A549 (cell line): ENCODE data around the gene ZNF740. TPM values are rescaled to one million over a fixed set of nuclear protein-coding genes. Genes with fewer than 3 reads are reported as not detected.

Source experiments
- ATAC-seq, 2 experiments: fragments of 200-7000 bp in 1 of 2; fragments of >200 bp in 1 of 2; cut with Nextera tagmentation in 1 of 2; cut with Tn5 transposase in 1 of 2; 3 replicates each; pipeline versions ENCODE4 v1.8.0 to v1.9.1; 2018 to 2020; ENCODE audit warnings: mild to moderate bottlenecking in 1 of 2, moderate library complexity in 1 of 2
- CTCF ChIA-PET: fragments of 300-600 bp; sonication (Branson Sonifier 250); formaldehyde crosslinking; extraction: SDS; loops from one replicate; lab custom pipeline; 2021; ENCODE audit warnings: antibody characterized with exemption, inconsistent platforms; lab: Yijun Ruan, JAX
- POLR2A ChIA-PET: fragments of 350-600 bp; formaldehyde crosslinking; extraction: SDS; loops from one replicate; lab custom pipeline; 2021; ENCODE audit warnings: antibody characterized with exemption, inconsistent platforms; lab: Yijun Ruan, JAX
- DNase-seq, 2 experiments: peaks; one replicate each; pipeline versions ENCODE4 v3.0.0 to v3.0.0-alpha.2; 2011 to 2016; ENCODE audit warnings: low read depth in 1 of 2, low spot score in 1 of 2
- FAIRE-seq: peaks from 2 replicates; lab custom pipeline; 2011; peaks lifted over from hg19 to GRCh38; lab: Jason Lieb, UNC
- H3K27ac ChIP-seq, 2 experiments: fragments of >200 bp; sonication (Bioruptor Twin); formaldehyde crosslinking; 3 replicates each; pipeline ENCODE4 v1.5.1; 2016 to 2017
- H3K4me1 ChIP-seq: fragments of >200 bp; sonication (Bioruptor Twin); formaldehyde crosslinking; 3 replicates; pipeline ENCODE4 v1.6.1; 2016
- H3K4me2 ChIP-seq: fragments of >200 bp; sonication (Bioruptor Twin); formaldehyde crosslinking; 3 replicates; pipeline ENCODE4 v1.6.1; 2016
- H3K4me3 ChIP-seq: fragments of >200 bp; sonication (Bioruptor Twin); formaldehyde crosslinking; 3 replicates; pipeline ENCODE4 v1.5.1; 2016
- H3K9me3 ChIP-seq: fragments of >200 bp; sonication (Bioruptor Twin); formaldehyde crosslinking; 3 replicates; pipeline ENCODE4 v1.6.1; 2016
- CHD2 ChIP-seq: fragments of 150-350 bp; IDR thresholded peaks from 2 replicates; pipeline ENCODE4 v1.6.1; 2014; ENCODE audit warnings: low read length; ENCODE audit not compliant: partially characterized antibody
- CHD4 ChIP-seq: fragments of 200-600 bp; sonication (generic); IDR thresholded peaks from 2 replicates; pipeline ENCODE4 v1.6.1; 2016; ENCODE audit warnings: antibody characterized with exemption, mild to moderate bottlenecking, borderline replicate concordance
- EHF ChIP-seq: fragments of 250-450 bp; sonication (Bioruptor Pico); IDR thresholded peaks from 2 replicates; pipeline ENCODE4 v1.5.0; 2020; ENCODE audit warnings: mild to moderate bottlenecking
- EHMT2 ChIP-seq: fragments of 200-600 bp; sonication (generic); IDR thresholded peaks from 2 replicates; pipeline ENCODE4 v1.6.1; 2016; ENCODE audit warnings: antibody characterized with exemption, low read depth, mild to moderate bottlenecking, moderate library complexity
- FOSL2 ChIP-seq, 2 experiments: fragments of 450-650 bp in 1 of 2; fragments of >200 bp in 1 of 2; sonication (Bioruptor Twin) in 1 of 2; formaldehyde crosslinking; IDR thresholded peaks; 2 replicates each; pipeline versions ENCODE4 v1.5.0 to v1.6.1; 2016 to 2020; ENCODE audit warnings: mild to moderate bottlenecking in 1 of 2, moderate library complexity in 1 of 2
- HDAC2 ChIP-seq: fragments of 200-600 bp; sonication (generic); IDR thresholded peaks from 2 replicates; pipeline ENCODE4 v1.6.1; 2016
- JUN ChIP-seq, 2 experiments: fragments of >200 bp; sonication (Bioruptor Twin); formaldehyde crosslinking; IDR thresholded peaks; 2 replicates in 1 of 2; 3 replicates in 1 of 2; pipeline ENCODE4 v1.6.1; 2016 to 2017
- PHF8 ChIP-seq: fragments of 200-600 bp; sonication (generic); IDR thresholded peaks from 2 replicates; pipeline ENCODE4 v1.6.1; 2016; ENCODE audit warnings: low read depth, mild to moderate bottlenecking, antibody characterized with exemption, moderate library complexity, borderline replicate concordance
- RAD21 ChIP-seq, 2 experiments: fragments of >200 bp in 1 of 2; sonication (Bioruptor Twin) in 1 of 2; formaldehyde crosslinking in 1 of 2; IDR thresholded peaks in 1 of 2; conservative IDR thresholded peaks in 1 of 2; 2 replicates in 1 of 2; 3 replicates in 1 of 2; pipeline ENCODE4 v1.6.1; 2012 to 2018; ENCODE audit warnings: inconsistent platforms in 1 of 2
- RNF2 ChIP-seq: fragments of 200-600 bp; sonication (generic); IDR thresholded peaks from 2 replicates; pipeline ENCODE4 v1.6.1; 2016; ENCODE audit warnings: low read depth, mild to moderate bottlenecking, antibody characterized with exemption, moderate library complexity, borderline replicate concordance
- TP53 ChIP-seq: fragments of 250-450 bp; sonication (Bioruptor Pico); IDR thresholded peaks from 2 replicates; pipeline ENCODE4 v1.5.0; 2021; ENCODE audit warnings: mild to moderate bottlenecking, moderate library complexity
- ZC3H11A ChIP-seq: fragments of 450-650 bp; IDR thresholded peaks from 2 replicates; pipeline ENCODE4 v1.6.1; 2014; ENCODE audit warnings: antibody characterized with exemption, mild to moderate bottlenecking
- WGBS: methylation state at CpG from one replicate; pipeline ENCODE4 v1.1.6; 2017; ENCODE audit errors: missing lambda C conversion rate; 5-methylcytosine and 5-hydroxymethylcytosine counted together
- polyA plus RNA-seq, 4 experiments: library from polyadenylated mRNA; depleted of rRNA in 3 of 4; stranded (reverse); fragments of >200 nt; fragmentation: RNase III in 1 of 4; extraction: RNeasy Plus Mini Kit Qiagen cat#74134 plus additional on column Dnase treatment in 1 of 4; gene quantifications; 2 replicates in 3 of 4; 3 replicates in 1 of 4; pipeline ENCODE4 v1.2.3, GENCODE V29; 2011 to 2017
- small RNA-seq, 6 experiments: library from RNA; depleted of rRNA; stranded (forward); fragments of <200 nt; gene quantifications; one replicate each; pipeline ENCODE3, GENCODE V24; 2012
- TF ChIP-seq, protein P1 (sequence below): IDR thresholded peaks from 2 replicates; pipeline ENCODE4 v1.6.1; 2012; ENCODE audit warnings: low read depth, borderline replicate concordance
- TF ChIP-seq, protein P2 (sequence below): fragments of >200 bp; sonication (Bioruptor Twin); formaldehyde crosslinking; IDR thresholded peaks from 3 replicates; pipeline ENCODE4 v1.5.1; 2016
- TF ChIP-seq, protein P3 (sequence below): IDR thresholded peaks from 2 replicates; pipeline ENCODE4 v1.6.1; 2012

The ZNF740 gene
- polyA plus RNA-seq, 2 of the 4 experiments (the other 2 are of a cell fraction) = 15.1 to 28.8 TPM

DNA sequence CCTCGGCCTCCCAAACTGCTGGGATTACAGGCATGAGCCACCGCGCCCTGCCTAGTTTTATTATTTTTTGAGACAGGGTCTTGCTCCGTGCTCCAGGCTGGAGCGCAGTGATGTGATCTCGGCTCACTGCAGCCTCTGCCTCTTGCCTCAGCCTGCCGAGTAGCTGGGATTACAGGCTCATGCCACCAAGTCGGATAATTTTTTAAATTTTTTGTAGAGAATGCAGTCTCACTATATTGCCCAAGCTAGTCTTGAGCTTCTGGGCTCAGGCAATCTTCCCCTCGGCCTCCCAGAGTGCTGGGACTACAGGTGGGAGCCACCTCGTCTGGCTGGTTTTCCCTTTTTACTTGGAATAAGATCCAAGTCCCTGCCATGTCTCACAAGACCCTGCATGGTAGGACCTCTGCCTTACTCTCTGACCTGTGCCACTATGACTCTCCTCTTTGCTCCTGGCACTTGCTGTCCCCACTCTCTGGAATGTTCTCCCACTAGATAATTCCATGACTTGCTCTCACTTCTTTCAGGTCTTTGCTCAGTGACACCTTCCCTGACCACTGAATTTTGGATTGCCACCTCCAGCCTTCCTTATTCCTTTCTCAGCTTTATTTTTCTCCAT, 59.2 kb downstream of the ZNF740 start:
- Histone ChIP-seq H3K4me1 (no peaks in the 10 kb centered on the region), H3K9me3 (no peaks in the 10 kb centered on the region), H3K4me3 (no peak overlapping the region), H3K27ac (no peak overlapping the region), H3K4me2 (no peak overlapping the region)
- CTCF ChIA-PET = interaction anchor here (0.8 to 13.0 kb wide), 11 partner anchors 11 to 174 kb away, joined by 3 to 137 read pairs (median 5); a partner anchor contains a TSS
- ATAC-seq (no peak), FAIRE-seq (no peak), DNase-seq (no peak)
- no peak for TF ChIP-seq HDAC2
- no peak for TF ChIP-seq PHF8
- no peak for TF ChIP-seq FOSL2 (IDR thresholded peaks at IDR 0.05)
- no peak for TF ChIP-seq FOSL2 (CRISPR knock-in tag; IDR thresholded peaks at IDR 0.05)
- no peak for TF ChIP-seq CHD2
- TF ChIP-seq EHF (CRISPR knock-in tag) = no peak
- no peak for TF ChIP-seq EHMT2
- TF ChIP-seq TP53 (CRISPR knock-in tag) = no peak
- TF ChIP-seq, protein P1, sequence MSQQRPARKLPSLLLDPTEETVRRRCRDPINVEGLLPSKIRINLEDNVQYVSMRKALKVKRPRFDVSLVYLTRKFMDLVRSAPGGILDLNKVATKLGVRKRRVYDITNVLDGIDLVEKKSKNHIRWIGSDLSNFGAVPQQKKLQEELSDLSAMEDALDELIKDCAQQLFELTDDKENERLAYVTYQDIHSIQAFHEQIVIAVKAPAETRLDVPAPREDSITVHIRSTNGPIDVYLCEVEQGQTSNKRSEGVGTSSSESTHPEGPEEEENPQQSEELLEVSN = no peak
- no peak for TF ChIP-seq RNF2
- no peak for TF ChIP-seq JUN (IDR thresholded peaks at IDR 0.05)
- TF ChIP-seq CHD4 = no peak
- POLR2A ChIA-PET = no interaction called here
- WGBS = 75% methylated on average over 10 of the region's 10 CpGs

DNA sequence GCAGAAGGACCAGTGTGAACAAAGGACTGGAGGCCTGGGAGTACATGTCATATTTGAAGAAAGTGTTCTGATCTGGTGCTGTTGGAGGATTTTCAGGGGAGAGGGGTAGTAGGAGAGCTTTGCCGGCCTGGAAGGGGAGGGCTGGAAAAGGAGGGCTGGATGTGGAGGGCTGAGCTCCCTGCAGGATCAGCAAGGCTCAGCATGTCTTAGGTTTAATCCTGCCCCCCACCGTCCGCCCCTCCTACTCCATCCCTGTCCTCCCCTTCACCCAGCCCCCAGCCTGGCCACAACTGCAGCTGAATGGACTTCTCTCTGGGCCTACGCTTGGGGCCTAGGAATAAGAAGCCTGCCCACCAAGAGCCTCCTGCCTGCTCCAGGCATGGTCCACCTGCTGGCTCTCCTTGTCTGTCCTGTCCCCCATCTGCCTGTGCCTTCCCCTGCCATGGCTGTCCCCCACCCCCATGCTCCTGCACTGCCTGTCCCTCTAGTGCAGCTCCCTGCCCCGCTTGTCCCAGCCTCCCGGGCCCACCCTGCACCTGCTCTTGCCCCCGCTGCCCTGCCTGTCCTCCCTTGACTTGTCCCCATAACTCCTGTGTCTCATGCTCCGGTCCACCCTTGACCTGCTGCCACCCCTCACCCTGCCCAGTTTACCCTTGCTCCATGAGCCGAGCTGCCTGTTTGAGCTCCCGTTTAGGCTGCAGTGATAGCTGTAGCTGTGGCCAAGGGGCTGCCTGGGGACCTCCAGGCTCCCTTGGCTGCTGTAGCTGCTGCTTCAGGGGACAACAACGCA, 61.3 kb downstream of the ZNF740 start:
- Histone ChIP-seq H3K4me2 (no peak overlapping the region), H3K4me1 (no peaks in the 10 kb centered on the region), H3K4me3 (no peak overlapping the region), H3K27ac (no peak overlapping the region)
- 70% methylated on average over 11 of the region's 11 CpGs for WGBS
- POLR2A ChIA-PET = no interaction called here
- CTCF ChIA-PET = interaction anchor here (0.6 to 13.0 kb wide), 16 partner anchors 9 to 1009 kb away, joined by 3 to 137 read pairs (median 4); a partner anchor contains a TSS
- no peak for FAIRE-seq
- peak; percentile 24 to 41; a peak in 4 of 6 replicates for ATAC-seq
- TF ChIP-seq ZC3H11A (no peak), RAD21 (conservative IDR thresholded peaks at IDR 0.05 in 1 of 2, IDR thresholded peaks at IDR 0.05 in 1 of 2) (no peak)
- TF ChIP-seq, protein P2, sequence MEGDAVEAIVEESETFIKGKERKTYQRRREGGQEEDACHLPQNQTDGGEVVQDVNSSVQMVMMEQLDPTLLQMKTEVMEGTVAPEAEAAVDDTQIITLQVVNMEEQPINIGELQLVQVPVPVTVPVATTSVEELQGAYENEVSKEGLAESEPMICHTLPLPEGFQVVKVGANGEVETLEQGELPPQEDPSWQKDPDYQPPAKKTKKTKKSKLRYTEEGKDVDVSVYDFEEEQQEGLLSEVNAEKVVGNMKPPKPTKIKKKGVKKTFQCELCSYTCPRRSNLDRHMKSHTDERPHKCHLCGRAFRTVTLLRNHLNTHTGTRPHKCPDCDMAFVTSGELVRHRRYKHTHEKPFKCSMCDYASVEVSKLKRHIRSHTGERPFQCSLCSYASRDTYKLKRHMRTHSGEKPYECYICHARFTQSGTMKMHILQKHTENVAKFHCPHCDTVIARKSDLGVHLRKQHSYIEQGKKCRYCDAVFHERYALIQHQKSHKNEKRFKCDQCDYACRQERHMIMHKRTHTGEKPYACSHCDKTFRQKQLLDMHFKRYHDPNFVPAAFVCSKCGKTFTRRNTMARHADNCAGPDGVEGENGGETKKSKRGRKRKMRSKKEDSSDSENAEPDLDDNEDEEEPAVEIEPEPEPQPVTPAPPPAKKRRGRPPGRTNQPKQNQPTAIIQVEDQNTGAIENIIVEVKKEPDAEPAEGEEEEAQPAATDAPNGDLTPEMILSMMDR = no peak
- TF ChIP-seq, all 56 proteins: peak for 0
- no peak for DNase-seq
- H3K9me3 ChIP-seq = no peaks in the 10 kb centered on the region

DNA sequence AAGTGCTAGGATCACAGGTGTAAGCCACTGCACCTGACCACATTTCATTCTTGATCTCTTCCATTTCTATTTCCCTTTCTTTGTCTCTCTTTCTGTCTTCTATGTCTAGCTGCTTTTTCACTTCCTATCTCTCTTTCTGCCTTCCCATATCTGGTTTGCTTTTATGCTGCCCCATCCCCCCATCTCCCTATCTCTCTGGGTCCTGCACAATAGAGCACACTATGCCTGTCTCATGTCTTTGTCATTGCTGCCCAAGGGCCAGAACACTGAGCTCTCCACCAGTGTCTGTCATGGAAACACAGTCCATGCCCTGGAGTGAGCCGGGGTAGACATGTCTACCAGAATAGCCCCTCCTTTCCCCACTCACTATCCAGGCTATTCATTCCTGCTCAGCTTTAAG, 63.8 kb downstream of the ZNF740 start:
- no peak overlapping the region for H3K4me2 ChIP-seq
- no peak for FAIRE-seq
- no peaks in the 10 kb centered on the region for H3K4me1 ChIP-seq
- no peak for DNase-seq
- no peak overlapping the region for H3K27ac ChIP-seq
- no peaks in the 10 kb centered on the region for H3K9me3 ChIP-seq
- ChIA-PET POLR2A (no interaction called here), CTCF (interaction anchor here (0.8 to 13.0 kb wide), 12 partner anchors 9 to 179 kb away, joined by 3 to 137 read pairs (median 4); partner anchors contain the start of gene AAAS)
- peak in 1 of 2 experiments; percentile 21; a peak in 1 of 6 replicates for ATAC-seq
- 33% methylated on average over 1 of the region's 1 CpG for WGBS
- H3K4me3 ChIP-seq = no peak overlapping the region
- TF ChIP-seq, protein P3, sequence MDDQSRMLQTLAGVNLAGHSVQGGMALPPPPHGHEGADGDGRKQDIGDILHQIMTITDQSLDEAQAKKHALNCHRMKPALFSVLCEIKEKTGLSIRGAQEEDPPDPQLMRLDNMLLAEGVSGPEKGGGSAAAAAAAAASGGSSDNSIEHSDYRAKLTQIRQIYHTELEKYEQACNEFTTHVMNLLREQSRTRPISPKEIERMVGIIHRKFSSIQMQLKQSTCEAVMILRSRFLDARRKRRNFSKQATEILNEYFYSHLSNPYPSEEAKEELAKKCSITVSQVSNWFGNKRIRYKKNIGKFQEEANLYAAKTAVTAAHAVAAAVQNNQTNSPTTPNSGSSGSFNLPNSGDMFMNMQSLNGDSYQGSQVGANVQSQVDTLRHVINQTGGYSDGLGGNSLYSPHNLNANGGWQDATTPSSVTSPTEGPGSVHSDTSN = no peak
- no peak for TF ChIP-seq FOSL2 (IDR thresholded peaks at IDR 0.05)
- no peak for TF ChIP-seq FOSL2 (CRISPR knock-in tag; IDR thresholded peaks at IDR 0.05)
- TF ChIP-seq, protein P1 = no peak

Small RNA genes within 50 kb of the gene (small RNA-seq; reads per million reads assigned to genes)
- 0 reads per million in 6 experiments for gene HIGD1AP1
- 0 reads per million in 6 experiments for gene RNU6-333P

Other genes starting within 250 kb of the ZNF740 start
- 2,476 and 2,635 TPM in 2 replicates for gene KRT18, start 231.6 kb upstream of the ZNF740 start, polyA plus RNA-seq (2011; rRNA removed)
- 2,534 to 2,941 TPM (median 2,752 TPM) in 3 replicates for gene KRT18, start 231.6 kb upstream of the ZNF740 start, polyA plus RNA-seq (2017; fragmentation: RNase III; extraction: RNeasy Plus Mini Kit Qiagen cat#74134 plus additional on column Dnase treatment)
- gene EIF4B, start 174.3 kb upstream of the ZNF740 start, polyA plus RNA-seq (2011; rRNA removed) = 577 and 650 TPM in 2 replicates
- 363 to 377 TPM (median 375 TPM) in 3 replicates for gene EIF4B, start 174.3 kb upstream of the ZNF740 start, polyA plus RNA-seq (2017; fragmentation: RNase III; extraction: RNeasy Plus Mini Kit Qiagen cat#74134 plus additional on column Dnase treatment)
- gene TNS2, start 130.7 kb upstream of the ZNF740 start, polyA plus RNA-seq (2011; rRNA removed) = 11.5 and 12.4 TPM in 2 replicates
- gene TNS2, start 130.7 kb upstream of the ZNF740 start, polyA plus RNA-seq (2017; fragmentation: RNase III; extraction: RNeasy Plus Mini Kit Qiagen cat#74134 plus additional on column Dnase treatment) = 13.5 to 15.8 TPM (median 15.3 TPM) in 3 replicates
- gene SPRYD3, start 101.3 kb upstream of the ZNF740 start, polyA plus RNA-seq (2011; rRNA removed) = 26.8 and 28.1 TPM in 2 replicates
- gene SPRYD3, start 101.3 kb upstream of the ZNF740 start, polyA plus RNA-seq (2017; fragmentation: RNase III; extraction: RNeasy Plus Mini Kit Qiagen cat#74134 plus additional on column Dnase treatment) = 16.1 to 18.6 TPM (median 17.3 TPM) in 3 replicates
- 49.1 and 64.5 TPM in 2 replicates for gene IGFBP6, start 83.1 kb upstream of the ZNF740 start, polyA plus RNA-seq (2011; rRNA removed)
- gene IGFBP6, start 83.1 kb upstream of the ZNF740 start, polyA plus RNA-seq (2017; fragmentation: RNase III; extraction: RNeasy Plus Mini Kit Qiagen cat#74134 plus additional on column Dnase treatment) = 128 to 155 TPM (median 128 TPM) in 3 replicates
- gene SOAT2, start 77.2 kb upstream of the ZNF740 start, polyA plus RNA-seq (2011; rRNA removed) = 0.12 and 0.14 TPM in 2 replicates
- 0.09 to 0.21 TPM (median 0.16 TPM) in 3 replicates for gene SOAT2, start 77.2 kb upstream of the ZNF740 start, polyA plus RNA-seq (2017; fragmentation: RNase III; extraction: RNeasy Plus Mini Kit Qiagen cat#74134 plus additional on column Dnase treatment)
- gene CSAD, start 203 bp downstream of the ZNF740 start, polyA plus RNA-seq (2011; rRNA removed) = 16.5 and 19.2 TPM in 2 replicates
- gene CSAD, start 203 bp downstream of the ZNF740 start, polyA plus RNA-seq (2017; fragmentation: RNase III; extraction: RNeasy Plus Mini Kit Qiagen cat#74134 plus additional on column Dnase treatment) = 14.0 to 16.4 TPM (median 14.5 TPM) in 3 replicates
- gene ITGB7, start 26.5 kb downstream of the ZNF740 start, polyA plus RNA-seq (2011; rRNA removed) = 0.56 and 0.71 TPM in 2 replicates
- 0.54 to 0.66 TPM (median 0.64 TPM) in 3 replicates for gene ITGB7, start 26.5 kb downstream of the ZNF740 start, polyA plus RNA-seq (2017; fragmentation: RNase III; extraction: RNeasy Plus Mini Kit Qiagen cat#74134 plus additional on column Dnase treatment)
- 15.6 and 19.0 TPM in 2 replicates for gene RARG, start 51.5 kb downstream of the ZNF740 start, polyA plus RNA-seq (2011; rRNA removed)
- 16.4 to 17.7 TPM (median 17.2 TPM) in 3 replicates for gene RARG, start 51.5 kb downstream of the ZNF740 start, polyA plus RNA-seq (2017; fragmentation: RNase III; extraction: RNeasy Plus Mini Kit Qiagen cat#74134 plus additional on column Dnase treatment)
- gene ESPL1, start 87.6 kb downstream of the ZNF740 start, polyA plus RNA-seq (2011; rRNA removed) = 10.0 and 11.8 TPM in 2 replicates
- gene ESPL1, start 87.6 kb downstream of the ZNF740 start, polyA plus RNA-seq (2017; fragmentation: RNase III; extraction: RNeasy Plus Mini Kit Qiagen cat#74134 plus additional on column Dnase treatment) = 15.2 to 16.5 TPM (median 15.5 TPM) in 3 replicates
- gene PFDN5, start 114.8 kb downstream of the ZNF740 start, polyA plus RNA-seq (2011; rRNA removed) = 729 and 848 TPM in 2 replicates
- gene PFDN5, start 114.8 kb downstream of the ZNF740 start, polyA plus RNA-seq (2017; fragmentation: RNase III; extraction: RNeasy Plus Mini Kit Qiagen cat#74134 plus additional on column Dnase treatment) = 685 to 736 TPM (median 704 TPM) in 3 replicates
- gene MYG1, start 119.0 kb downstream of the ZNF740 start, polyA plus RNA-seq (2011; rRNA removed) = 75.2 and 80.9 TPM in 2 replicates
- gene MYG1, start 119.0 kb downstream of the ZNF740 start, polyA plus RNA-seq (2017; fragmentation: RNase III; extraction: RNeasy Plus Mini Kit Qiagen cat#74134 plus additional on column Dnase treatment) = 55.9 to 60.9 TPM (median 58.9 TPM) in 3 replicates
- 82.6 and 104 TPM in 2 replicates for gene AAAS, start 140.9 kb downstream of the ZNF740 start, polyA plus RNA-seq (2011; rRNA removed)
- gene AAAS, start 140.9 kb downstream of the ZNF740 start, polyA plus RNA-seq (2017; fragmentation: RNase III; extraction: RNeasy Plus Mini Kit Qiagen cat#74134 plus additional on column Dnase treatment) = 61.5 to 64.9 TPM (median 64.1 TPM) in 3 replicates
- gene SP7, start 155.6 kb downstream of the ZNF740 start, polyA plus RNA-seq (2011; rRNA removed) = 0.05 TPM in 1 of 2 replicates, not detected in the other
- gene SP7, start 155.6 kb downstream of the ZNF740 start, polyA plus RNA-seq (2017; fragmentation: RNase III; extraction: RNeasy Plus Mini Kit Qiagen cat#74134 plus additional on column Dnase treatment) = 0.03 to 0.06 TPM in 2 of 3 replicates, not detected in the other
- gene SP1, start 199.5 kb downstream of the ZNF740 start, polyA plus RNA-seq (2011; rRNA removed) = 53.2 and 56.6 TPM in 2 replicates
- 24.0 to 24.5 TPM (median 24.2 TPM) in 3 replicates for gene SP1, start 199.5 kb downstream of the ZNF740 start, polyA plus RNA-seq (2017; fragmentation: RNase III; extraction: RNeasy Plus Mini Kit Qiagen cat#74134 plus additional on column Dnase treatment)
- gene AMHR2, start 243.1 kb downstream of the ZNF740 start, polyA plus RNA-seq (2011; rRNA removed) = 0.12 and 0.16 TPM in 2 replicates
- gene AMHR2, start 243.1 kb downstream of the ZNF740 start, polyA plus RNA-seq (2017; fragmentation: RNase III; extraction: RNeasy Plus Mini Kit Qiagen cat#74134 plus additional on column Dnase treatment) = 0.13 to 0.22 TPM (median 0.18 TPM) in 3 replicates